ENCODE data around the gene GUCY1A1.

Gene GUCY1A1

DNA sequence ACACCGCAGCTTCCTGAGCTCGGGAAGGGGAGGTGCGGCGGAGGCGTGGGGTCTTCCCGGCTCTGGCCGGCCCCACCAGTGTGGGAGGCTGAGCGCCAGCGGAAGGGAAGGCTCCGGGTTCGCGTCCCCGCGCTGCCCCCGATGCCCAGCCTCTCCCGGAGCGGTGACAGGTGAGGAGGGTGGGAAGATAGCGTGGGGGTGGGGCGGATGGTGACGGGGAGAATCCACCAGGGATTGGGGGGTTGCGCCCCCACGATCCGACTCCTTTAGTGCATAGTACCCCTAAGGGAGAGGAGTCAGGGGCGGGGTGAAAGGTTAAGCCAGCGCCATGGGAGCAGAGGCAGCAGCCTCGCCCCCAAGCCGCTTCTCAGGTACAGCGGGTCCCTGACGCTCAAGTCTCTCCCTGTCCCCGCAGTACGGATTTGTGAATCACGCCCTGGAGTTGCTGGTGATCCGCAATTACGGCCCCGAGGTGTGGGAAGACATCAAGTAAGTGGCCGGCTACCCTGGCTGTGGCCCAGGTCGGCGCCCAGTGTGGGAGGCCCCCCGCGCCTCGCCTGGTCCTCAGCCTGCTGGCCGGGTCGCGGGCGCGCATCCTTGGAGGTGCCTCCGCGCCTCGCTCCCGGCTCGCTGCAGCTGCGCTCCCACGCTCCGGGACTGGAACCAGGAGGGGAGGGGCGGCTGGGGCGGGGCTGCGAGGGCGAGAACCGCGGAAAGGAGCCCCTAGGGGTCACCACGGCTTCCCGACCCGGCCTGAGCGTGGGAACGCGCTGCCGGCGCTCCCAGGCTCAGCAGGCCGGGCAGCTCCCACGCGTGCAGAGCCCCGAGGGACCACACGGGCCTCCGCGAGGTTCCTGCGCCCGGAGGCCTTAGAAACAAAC, 93.0 kb downstream of the GUCY1A1 start:
- no peak for TF ChIP-seq GATA2 (IDR thresholded peaks at IDR 0.05; ENCODE audit: low read depth, low read length)
- TF ChIP-seq GATA3 (IDR thresholded peaks at IDR 0.05; ENCODE audit: low read depth, low read length) = no peak

DNA sequence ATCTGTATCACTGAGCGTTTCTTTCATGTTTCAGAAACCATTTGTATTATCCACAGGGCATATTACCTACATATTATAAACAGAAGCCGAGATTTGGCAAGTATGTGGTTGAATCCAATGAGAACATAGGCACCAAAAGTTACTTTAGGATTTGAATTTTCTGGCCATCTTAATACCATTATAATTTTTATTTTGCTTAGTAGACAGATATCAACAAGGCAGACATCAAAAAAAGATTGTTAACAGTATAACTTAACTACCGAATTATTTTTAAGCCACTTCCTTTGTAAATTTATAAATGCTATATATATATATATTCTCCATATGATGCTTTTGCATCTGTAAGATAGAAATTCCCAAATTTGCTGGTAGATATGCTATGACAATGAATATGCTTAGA, 94.4 kb downstream of the GUCY1A1 start:
- no peak for TF ChIP-seq GATA3 (IDR thresholded peaks at IDR 0.05; ENCODE audit: low read depth, low read length)

DNA sequence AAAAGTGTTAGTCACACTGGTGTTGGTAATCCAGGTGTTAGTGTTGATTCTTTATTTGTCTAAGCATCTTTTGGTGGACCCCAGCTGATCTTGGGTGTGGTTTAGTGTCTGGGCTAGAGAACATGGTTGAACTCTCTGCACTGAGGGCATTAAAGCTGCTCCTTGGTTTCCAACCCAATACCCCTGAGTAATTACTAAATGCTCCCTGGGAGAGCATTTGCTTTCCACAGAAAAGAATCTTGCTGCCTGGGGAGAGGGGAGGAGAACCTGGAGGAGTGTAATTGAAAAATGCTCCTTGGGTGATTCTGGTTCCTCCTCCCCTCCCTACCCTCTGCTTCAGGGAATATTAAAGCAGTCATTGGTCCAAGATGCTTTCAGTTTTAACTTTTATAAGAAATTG, 95.3 kb downstream of the GUCY1A1 start:
- no peak for TF ChIP-seq GATA3 (IDR thresholded peaks at IDR 0.05; ENCODE audit: low read depth, low read length)
- TF ChIP-seq GATA2 (IDR thresholded peaks at IDR 0.05; ENCODE audit: low read depth, low read length) = no peak

DNA sequence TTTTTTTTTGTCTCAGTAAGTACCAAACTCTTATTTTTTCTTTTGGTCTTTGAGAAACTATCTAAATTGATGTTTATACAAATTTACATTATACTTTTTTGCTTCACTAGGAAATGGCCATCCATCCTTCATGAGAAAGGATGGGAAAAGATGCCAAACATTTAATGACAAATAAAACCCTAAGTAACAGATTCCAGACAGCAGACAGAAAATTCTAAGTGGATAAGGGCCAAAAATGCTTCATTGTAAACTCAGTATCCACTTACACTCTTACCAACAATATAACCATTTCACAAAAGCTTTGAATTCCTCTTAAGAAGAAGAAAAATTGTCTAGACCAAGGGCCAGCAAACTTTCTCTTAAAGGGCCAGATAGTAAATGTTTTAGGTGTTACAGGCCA, 95.7 kb downstream of the GUCY1A1 start:
- TF ChIP-seq GATA2 (IDR thresholded peaks at IDR 0.05; ENCODE audit: low read depth, low read length) = no peak
- no peak for TF ChIP-seq GATA3 (IDR thresholded peaks at IDR 0.05; ENCODE audit: low read depth, low read length)

DNA sequence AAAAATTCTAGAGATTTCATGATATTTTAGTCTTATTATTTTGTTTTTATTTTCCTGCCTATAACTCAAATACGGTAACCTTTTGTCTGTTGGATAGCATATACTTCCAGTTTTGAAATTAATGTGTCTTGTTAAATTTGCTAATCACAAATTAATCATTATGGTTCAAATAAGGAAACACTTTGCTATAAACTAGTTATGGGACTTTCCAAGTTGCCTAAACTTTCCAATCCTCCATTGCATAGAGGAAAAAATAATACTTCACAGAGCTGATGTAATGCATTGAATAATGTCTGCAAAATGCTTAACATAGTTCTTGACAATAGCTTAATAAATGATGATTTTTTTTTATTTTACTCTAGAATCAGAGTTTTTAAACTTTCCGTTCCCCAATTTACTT, 96.9 kb downstream of the GUCY1A1 start:
- TF ChIP-seq GATA2 (IDR thresholded peaks at IDR 0.05; ENCODE audit: low read depth, low read length) (no peak), GATA3 (IDR thresholded peaks at IDR 0.05; ENCODE audit: low read depth, low read length) (no peak)

DNA sequence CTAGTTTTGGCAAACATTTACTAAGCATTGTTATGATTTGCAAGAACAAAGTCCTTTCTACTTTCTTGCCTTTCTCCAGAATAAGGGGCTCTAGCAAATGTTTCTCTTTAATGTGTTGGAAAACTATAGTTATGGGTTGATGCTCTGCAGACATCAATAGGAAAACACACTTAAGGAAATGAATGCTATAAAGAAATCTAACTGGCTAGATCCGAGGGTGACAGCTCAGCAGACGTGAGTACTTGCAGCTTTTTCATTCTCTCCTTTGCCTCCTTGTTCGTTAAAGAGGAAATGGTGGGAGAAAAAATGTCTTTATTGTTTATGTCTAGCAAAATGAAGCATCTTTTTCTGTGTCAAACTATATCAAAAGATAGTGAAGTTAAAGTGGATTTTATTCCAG, 98.5 kb downstream of the GUCY1A1 start:
- TF ChIP-seq GATA3 (IDR thresholded peaks at IDR 0.05; ENCODE audit: low read depth, low read length) (no peak), GATA2 (IDR thresholded peaks at IDR 0.05; ENCODE audit: low read depth, low read length) (no peak)

DNA sequence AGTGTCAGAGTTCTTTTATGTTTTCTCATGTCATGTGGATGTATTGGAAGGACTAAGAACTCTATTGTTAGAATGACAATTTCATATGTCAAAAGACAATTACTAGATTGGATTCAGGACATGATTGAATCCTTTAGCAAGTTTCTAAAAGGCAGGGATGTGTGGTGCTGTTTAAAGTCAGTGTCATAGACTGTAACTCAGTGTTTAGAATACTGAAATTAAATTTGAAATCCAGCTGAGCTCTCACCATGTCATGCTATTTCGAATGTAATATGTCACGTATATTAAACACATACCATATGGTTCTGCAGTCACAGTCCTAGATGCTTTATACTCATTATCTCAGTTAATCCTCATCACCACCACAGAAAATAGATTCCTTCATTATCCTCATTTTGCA, 100.0 kb downstream of the GUCY1A1 start:
- no peak for TF ChIP-seq GATA2 (IDR thresholded peaks at IDR 0.05; ENCODE audit: low read depth, low read length)
- TF ChIP-seq GATA3 (IDR thresholded peaks at IDR 0.05; ENCODE audit: low read depth, low read length) = no peak

DNA sequence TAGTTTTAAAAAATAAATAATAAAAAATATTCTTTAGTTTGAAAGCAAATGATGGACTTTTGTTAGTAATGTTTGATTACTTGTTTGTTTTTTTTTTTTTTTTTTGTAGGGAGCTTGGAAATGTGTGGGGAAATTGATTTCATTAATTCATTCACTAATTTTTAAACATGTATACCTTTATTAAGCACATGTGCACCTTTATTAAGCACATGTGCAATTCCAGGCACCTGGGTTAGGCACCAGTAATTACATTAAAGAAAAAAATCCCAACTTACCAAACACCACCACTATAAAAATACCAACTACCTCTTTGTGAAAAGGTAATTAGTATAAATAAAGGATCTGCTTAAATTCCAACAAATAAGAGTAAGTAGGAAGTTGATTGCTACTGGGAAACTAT, 101.7 kb downstream of the GUCY1A1 start:
- TF ChIP-seq GATA2 (IDR thresholded peaks at IDR 0.05; ENCODE audit: low read depth, low read length) (no peak), GATA3 (IDR thresholded peaks at IDR 0.05; ENCODE audit: low read depth, low read length) (no peak)

DNA sequence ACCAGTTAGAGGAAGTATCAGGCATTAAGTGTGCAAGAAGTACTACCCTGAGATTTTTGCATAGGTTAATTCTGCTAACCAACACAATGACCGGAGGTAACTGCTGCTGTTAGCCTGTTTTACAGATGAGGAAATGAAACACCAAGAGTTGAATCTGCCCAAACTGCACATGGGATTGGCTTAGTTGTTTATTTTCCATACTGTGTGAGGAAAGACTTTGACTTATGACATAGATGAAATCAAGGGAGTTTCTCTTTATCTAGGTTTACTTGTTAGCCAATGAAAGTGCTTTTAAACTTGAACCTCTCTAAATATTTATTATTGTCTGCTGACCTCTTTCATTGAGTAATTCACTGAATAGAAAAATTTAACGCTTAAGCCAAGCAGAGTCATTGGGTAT, 102.4 kb downstream of the GUCY1A1 start:
- TF ChIP-seq GATA2 (IDR thresholded peaks at IDR 0.05; ENCODE audit: low read depth, low read length) (no peak), GATA3 (IDR thresholded peaks at IDR 0.05; ENCODE audit: low read depth, low read length) (no peak)

DNA sequence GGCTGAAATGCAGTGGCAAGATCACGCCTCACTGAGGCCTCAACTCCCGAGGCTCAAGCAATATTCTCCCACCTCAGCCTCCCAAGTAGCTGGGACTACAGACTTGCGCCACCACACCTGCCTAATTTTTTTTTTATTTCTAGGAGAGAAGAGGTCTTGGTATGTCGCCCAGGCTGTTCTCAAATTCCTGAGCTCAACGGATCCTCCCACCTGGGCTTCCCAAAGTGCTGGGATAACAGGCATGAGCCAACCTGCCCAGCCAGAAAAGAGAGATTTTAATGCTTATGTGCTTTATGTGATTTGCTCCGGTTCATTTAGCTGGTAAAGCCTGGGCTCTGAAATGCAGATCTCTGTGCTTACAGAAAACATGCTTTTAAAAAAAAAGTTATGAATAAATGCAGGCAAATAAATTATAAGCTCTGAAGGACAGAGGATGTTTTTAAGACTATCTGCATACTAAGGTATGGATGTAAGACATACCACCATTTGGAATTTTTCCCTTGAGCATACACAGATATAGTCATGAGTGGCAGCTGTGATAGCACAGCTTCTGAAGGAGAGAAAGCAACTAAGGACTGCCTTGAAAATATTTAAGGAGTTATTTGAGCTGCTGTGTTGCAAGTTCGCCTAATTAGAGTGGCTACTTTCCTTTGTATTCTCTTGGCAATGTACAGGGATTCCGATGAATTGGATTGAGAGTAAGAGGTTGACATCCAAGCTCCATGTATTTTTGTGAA, 106.0 kb downstream of the GUCY1A1 start:
- TF ChIP-seq GATA3 (IDR thresholded peaks at IDR 0.05; ENCODE audit: low read depth, low read length) (no peak), GATA2 (IDR thresholded peaks at IDR 0.05; ENCODE audit: low read depth, low read length) (no peak)

DNA sequence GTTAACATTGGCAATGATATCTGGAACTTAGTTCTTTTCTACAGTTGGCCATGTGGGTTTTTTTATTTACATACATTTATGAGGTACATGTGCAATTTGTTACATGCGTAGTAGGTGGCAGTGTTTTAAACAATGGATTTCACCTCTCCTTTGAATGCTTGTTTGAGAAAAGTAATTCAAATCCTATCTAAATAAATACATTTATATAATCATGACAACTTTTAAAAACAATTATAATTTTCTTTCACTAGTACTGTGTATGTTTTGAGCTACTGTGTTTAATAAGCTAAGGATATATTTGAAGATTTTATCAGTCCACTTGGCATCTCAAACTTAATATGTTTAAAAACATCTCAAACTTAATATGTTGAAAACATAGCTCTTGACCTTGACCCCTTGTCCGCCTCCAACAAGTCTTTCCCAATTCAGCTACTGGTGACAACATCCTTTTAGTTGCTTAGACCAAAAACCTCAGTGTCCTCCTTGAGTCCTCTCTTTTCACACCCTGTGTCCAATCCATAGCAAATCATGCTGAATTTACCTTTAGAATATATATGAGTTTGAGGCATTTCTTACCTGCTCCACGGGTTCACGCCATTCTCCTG, 106.7 kb downstream of the GUCY1A1 start:
- no peak for TF ChIP-seq GATA3 (IDR thresholded peaks at IDR 0.05; ENCODE audit: low read depth, low read length)
- no peak for TF ChIP-seq GATA2 (IDR thresholded peaks at IDR 0.05; ENCODE audit: low read depth, low read length)

DNA sequence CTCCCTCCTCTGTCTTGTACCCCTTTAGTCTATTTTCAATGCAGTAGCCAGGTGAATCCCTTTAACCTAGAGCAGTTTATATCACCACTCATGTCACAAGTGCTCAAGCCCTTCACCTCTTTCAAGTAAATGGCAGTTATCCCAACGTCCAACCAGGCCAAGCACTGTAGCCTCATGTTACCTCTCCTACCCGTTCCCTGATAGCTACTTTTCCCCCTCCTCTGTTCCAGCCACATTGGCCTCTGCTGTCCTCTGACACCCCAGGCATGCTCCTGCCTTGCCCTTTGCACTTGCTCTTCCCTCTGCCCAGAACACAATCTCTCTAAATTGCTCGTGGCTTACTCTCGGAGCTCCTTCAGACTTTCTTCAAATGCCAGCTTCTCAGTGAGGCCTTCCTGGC, 107.4 kb downstream of the GUCY1A1 start:
- no peak for TF ChIP-seq GATA2 (IDR thresholded peaks at IDR 0.05; ENCODE audit: low read depth, low read length)
- TF ChIP-seq GATA3 (IDR thresholded peaks at IDR 0.05; ENCODE audit: low read depth, low read length) = no peak

DNA sequence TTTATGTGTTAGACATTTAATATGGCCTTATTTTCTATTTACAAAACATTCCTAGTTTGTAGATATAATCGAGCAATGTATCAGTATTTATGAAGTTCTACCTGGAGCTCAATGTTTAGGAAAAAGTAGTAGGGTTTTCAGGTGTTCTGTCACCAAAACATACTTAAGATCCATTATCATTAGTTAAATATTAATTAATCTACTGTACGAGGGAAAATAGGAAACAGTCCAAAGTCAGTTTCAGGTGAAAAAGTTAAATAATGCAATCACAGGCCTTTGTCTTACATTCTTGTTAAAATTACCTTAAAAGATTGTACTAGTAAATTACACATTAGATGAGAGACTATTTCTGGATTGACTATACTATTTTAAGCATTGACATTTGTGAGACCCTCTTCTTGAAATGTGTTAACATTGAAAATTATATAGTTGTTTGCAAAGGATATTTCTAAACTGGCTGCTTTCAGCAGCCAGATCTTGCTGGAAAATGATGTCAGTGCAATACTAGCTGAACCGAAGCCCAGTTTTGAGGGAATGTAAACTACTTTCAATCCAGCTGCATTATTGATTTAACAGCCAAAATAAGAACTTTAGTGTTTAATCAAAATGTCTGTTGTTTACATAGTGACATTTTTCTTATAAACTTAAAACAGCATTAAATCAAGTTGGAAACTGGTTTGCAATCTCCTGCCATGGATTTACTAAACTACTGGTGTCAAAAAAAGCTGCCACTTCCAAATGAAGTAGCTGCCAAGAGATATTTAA, 111.5 kb downstream of the GUCY1A1 start:
- no peak for TF ChIP-seq GATA2 (IDR thresholded peaks at IDR 0.05; ENCODE audit: low read depth, low read length)
- no peak for TF ChIP-seq GATA3 (IDR thresholded peaks at IDR 0.05; ENCODE audit: low read depth, low read length)

DNA sequence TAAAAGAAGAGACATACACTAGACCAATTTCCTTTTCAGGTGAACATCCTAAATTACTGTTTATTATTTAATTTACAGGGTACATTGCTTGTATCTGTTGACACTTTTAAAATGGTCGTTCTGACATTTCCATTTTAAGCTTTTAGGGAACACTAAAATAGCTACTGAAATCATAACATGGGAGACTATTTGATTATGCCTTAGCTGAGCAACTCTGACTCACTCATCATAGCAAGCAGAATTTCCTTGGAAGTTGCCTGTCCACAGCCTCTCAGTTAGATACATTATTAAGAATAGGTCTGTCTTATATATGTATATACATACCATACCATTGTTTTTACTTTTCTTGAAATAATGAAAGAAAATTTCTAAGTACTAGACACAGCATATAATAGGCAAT, 114.1 kb downstream of the GUCY1A1 start:
- TF ChIP-seq GATA2 (IDR thresholded peaks at IDR 0.05; ENCODE audit: low read depth, low read length) (no peak), GATA3 (IDR thresholded peaks at IDR 0.05; ENCODE audit: low read depth, low read length) (no peak)
